ENCODE measurements around the gene MTMR11. TPM values are rescaled to one million over a fixed set of nuclear protein-coding genes. Genes with fewer than 3 reads are reported as not detected.
"Not testable (repeated sequence)": the region's sequence is repeated elsewhere in the genome, so short reads cannot be mapped to it uniquely, and the experiment has no call there.

The MTMR11 gene
- total RNA-seq, 1 donor from 2014 or later: 39.3 TPM

DNA sequence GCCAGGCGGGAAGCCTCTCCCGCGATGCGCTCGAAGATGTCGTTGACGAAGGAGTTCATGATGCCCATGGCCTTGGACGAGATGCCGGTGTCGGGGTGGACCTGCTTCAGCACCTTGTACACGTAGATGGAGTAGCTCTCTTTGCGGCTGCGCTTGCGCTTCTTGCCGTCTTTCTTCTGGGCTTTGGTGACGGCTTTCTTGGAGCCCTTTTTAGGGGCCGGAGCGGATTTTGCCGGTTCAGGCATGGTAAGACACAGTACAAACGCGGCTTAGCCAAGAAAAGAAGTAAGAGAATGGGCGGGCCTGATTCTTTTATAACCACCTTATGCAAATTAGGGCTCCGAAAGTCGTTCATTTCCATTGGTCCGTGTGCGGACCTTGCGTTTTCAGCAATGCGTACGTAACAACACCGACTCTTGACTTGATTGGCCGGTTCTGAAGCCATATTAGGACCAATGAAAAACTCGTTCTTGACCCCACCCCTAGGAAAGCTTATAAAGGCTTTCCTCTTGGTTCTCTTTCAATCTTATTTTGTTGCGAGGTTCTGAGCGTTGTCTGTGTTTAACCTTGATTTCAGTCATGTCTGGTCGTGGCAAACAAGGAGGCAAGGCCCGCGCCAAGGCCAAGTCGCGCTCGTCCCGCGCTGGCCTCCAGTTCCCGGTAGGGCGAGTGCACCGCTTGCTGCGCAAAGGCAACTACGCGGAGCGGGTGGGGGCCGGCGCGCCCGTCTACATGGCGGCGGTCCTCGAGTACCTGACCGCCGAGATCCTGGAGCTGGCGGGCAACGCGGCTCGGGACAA is 50.1 kb downstream of the MTMR11 start:
- peak; percentile 46 to 81 for DNase-seq (ENCODE audit: low spot score in 2 of 2, unreplicated experiment in 2 of 2)
- no peak overlapping the region for H3K27ac Mint-ChIP-seq
- peaks cover 4% of the 10 kb centered on the region for H3K4me1 Mint-ChIP-seq
- no peaks in the 10 kb centered on the region for H3K9me3 Mint-ChIP-seq
- TF ChIP-seq, protein P1, sequence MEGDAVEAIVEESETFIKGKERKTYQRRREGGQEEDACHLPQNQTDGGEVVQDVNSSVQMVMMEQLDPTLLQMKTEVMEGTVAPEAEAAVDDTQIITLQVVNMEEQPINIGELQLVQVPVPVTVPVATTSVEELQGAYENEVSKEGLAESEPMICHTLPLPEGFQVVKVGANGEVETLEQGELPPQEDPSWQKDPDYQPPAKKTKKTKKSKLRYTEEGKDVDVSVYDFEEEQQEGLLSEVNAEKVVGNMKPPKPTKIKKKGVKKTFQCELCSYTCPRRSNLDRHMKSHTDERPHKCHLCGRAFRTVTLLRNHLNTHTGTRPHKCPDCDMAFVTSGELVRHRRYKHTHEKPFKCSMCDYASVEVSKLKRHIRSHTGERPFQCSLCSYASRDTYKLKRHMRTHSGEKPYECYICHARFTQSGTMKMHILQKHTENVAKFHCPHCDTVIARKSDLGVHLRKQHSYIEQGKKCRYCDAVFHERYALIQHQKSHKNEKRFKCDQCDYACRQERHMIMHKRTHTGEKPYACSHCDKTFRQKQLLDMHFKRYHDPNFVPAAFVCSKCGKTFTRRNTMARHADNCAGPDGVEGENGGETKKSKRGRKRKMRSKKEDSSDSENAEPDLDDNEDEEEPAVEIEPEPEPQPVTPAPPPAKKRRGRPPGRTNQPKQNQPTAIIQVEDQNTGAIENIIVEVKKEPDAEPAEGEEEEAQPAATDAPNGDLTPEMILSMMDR (IDR thresholded peaks at IDR 0.05; ENCODE audit: unreplicated experiment): no peak
- no peaks in the 10 kb centered on the region for H3K36me3 Mint-ChIP-seq
- no peak overlapping the region for H3K4me3 Mint-ChIP-seq
- H3K27me3 Mint-ChIP-seq (ENCODE audit: low read depth): no peaks in the 10 kb centered on the region

DNA sequence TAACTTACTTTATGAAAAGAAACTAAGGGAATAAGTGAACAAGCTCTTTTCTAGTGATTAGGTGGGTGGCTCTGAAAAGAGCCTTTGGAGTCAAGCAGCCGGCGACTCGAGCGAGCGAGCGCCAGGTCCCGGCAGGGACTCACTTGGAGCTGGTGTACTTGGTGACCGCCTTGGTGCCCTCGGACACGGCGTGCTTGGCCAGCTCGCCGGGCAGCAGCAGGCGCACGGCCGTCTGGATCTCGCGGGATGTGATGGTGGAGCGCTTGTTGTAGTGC is 50.6 kb downstream of the MTMR11 start:
- not testable (repeated sequence) for H3K27ac Mint-ChIP-seq; H3K4me3 Mint-ChIP-seq; H3K9me3 Mint-ChIP-seq; H3K27me3 Mint-ChIP-seq (ENCODE audit: low read depth); DNase-seq (ENCODE audit: low spot score in 2 of 2, unreplicated experiment in 2 of 2); H3K4me1 Mint-ChIP-seq; H3K36me3 Mint-ChIP-seq

DNA sequence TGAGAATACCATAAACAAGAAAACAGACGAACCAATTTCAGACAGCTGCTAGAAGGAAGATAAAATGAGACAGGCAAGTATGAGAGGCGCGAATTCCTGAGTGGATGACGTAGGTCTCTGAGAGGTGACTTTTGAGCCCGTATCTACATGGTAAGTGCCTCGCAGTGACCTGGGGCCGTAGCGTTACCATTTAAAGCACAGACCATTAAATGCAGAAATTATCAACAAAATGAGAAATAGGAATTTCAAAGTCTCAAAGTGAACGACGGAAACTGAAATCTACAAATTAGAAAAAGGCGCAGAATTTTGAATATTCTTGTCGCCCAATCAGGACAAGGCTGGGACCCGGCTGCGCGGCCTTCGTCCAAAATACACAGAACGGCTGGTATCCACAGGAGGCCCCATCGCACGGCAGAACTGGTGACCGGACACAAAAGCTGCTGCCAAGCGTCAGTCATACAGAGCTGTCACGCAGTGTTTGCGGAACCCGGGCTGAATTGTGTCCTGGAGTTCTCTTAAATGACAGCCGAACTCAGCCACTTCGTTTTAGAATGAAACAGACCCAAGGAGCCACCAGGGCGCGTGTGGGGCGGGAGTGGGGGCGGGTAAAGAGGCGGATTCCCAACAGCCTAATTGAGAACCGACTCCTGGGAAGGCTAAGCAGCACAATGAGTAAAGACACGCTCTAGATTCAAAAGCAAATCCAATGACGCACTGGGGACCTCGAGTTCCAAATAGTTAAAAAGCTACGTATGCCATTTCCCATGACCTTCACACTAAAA is 51.1 kb downstream of the MTMR11 start:
- no peak overlapping the region for H3K27ac Mint-ChIP-seq
- no peaks in the 10 kb centered on the region for H3K27me3 Mint-ChIP-seq (ENCODE audit: low read depth)
- no peaks in the 10 kb centered on the region for H3K36me3 Mint-ChIP-seq
- H3K4me1 Mint-ChIP-seq: peaks cover 4% of the 10 kb centered on the region
- DNase-seq (ENCODE audit: low spot score in 2 of 2, unreplicated experiment in 2 of 2): peak; percentile 45 to 72
- TF ChIP-seq, protein P1 (IDR thresholded peaks at IDR 0.05; ENCODE audit: unreplicated experiment): no peak
- no peaks in the 10 kb centered on the region for H3K9me3 Mint-ChIP-seq
- H3K4me3 Mint-ChIP-seq: no peak overlapping the region

DNA sequence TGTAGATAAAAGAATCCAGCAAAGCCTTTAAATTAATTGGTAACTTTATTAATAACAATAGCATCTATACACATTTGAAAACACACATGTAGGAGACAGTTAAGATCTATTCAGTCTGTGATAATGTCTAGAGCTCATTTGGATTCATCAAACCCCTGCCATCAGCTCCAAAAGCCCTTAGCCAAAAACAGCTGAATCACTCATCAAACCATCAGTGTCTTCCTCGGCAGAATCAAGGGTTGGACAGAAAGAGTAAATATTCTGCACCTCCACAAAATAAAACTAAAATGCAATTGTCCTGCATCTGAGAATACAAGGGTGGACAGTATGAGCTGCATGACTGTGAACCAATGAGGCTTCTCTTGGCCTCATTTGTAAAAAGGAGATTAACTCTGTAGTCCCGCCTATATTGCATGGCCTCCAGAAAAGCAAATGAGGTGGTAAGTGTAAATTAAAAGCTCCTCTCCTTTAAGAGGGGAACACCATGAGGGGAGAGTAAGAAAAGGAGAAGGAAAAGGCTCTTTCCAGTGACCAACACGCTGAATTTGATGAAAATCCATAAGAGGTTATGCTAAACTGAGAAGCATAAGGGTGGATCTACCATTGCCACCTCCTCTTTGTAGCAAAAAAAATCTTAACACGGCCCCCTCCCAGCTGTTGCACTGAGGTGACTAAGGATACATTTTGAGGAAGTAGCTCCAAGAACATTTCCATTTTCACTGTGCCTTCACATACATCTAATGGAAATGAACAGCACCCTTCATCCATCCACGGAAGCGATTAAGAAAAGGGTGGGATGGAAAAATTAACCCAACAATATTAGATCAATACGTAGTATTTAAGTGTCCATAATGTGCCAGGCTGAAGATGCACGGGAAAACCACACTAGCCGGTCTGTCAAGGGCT is 52.0 kb downstream of the MTMR11 start:
- Mint-ChIP-seq H3K9me3 (no peaks in the 10 kb centered on the region), H3K27me3 (ENCODE audit: low read depth) (no peaks in the 10 kb centered on the region), H3K36me3 (no peaks in the 10 kb centered on the region), H3K4me3 (no peak overlapping the region), H3K27ac (no peak overlapping the region), H3K4me1 (peaks cover 2% of the 10 kb centered on the region)
- no peak for DNase-seq (ENCODE audit: low spot score in 2 of 2, unreplicated experiment in 2 of 2)
- TF ChIP-seq, protein P1 (IDR thresholded peaks at IDR 0.05; ENCODE audit: unreplicated experiment): no peak

DNA sequence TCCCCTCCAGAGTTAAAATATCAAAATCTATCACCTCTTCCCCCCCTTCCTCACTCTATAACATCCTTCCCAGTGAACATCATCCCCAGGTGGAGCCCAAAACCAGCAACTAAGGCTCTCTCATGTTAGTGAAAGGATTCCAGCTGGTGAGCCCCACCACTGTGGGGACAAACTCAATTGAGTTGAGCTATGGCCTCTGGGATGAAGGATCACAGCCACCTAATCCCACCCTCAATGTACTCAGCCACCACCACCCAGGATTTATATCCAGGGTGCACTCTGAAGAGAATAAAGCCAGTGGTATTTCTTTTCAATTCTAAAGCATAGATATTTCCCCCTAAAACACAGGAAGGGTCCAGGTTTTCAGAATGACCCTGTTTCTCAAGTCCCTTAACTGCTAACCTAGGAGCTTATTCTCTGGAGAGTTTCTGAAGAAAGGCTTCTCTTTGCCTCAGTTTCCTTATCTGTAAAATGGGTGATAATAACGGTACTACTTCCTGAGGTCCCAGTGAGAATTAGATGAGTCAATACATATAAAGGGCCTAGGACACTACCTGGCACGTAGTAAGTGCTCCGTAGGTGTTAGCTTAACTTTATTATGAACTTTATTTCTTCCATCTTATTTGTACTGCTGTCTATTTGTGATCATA is 53.0 kb downstream of the MTMR11 start:
- TF ChIP-seq, protein P1 (IDR thresholded peaks at IDR 0.05; ENCODE audit: unreplicated experiment): no peak
- H3K4me3 Mint-ChIP-seq: no peak overlapping the region
- no peaks in the 10 kb centered on the region for H3K27me3 Mint-ChIP-seq (ENCODE audit: low read depth)
- DNase-seq (ENCODE audit: low spot score in 2 of 2, unreplicated experiment in 2 of 2): no peak
- no peaks in the 10 kb centered on the region for H3K9me3 Mint-ChIP-seq
- no peaks in the 10 kb centered on the region for H3K4me1 Mint-ChIP-seq
- no peaks in the 10 kb centered on the region for H3K36me3 Mint-ChIP-seq
- H3K27ac Mint-ChIP-seq: no peak overlapping the region
